NCI-H2081 treated with DMSO at 0.1 percent for 48 hours (cell line): ENCODE measurements around the gene ENTPD2.

Source experiments
- DNase-seq: peaks from one replicate; lab custom pipeline; 2025; lab: John Stamatoyannopoulos, UW

ENTPD2 gene

DNA sequence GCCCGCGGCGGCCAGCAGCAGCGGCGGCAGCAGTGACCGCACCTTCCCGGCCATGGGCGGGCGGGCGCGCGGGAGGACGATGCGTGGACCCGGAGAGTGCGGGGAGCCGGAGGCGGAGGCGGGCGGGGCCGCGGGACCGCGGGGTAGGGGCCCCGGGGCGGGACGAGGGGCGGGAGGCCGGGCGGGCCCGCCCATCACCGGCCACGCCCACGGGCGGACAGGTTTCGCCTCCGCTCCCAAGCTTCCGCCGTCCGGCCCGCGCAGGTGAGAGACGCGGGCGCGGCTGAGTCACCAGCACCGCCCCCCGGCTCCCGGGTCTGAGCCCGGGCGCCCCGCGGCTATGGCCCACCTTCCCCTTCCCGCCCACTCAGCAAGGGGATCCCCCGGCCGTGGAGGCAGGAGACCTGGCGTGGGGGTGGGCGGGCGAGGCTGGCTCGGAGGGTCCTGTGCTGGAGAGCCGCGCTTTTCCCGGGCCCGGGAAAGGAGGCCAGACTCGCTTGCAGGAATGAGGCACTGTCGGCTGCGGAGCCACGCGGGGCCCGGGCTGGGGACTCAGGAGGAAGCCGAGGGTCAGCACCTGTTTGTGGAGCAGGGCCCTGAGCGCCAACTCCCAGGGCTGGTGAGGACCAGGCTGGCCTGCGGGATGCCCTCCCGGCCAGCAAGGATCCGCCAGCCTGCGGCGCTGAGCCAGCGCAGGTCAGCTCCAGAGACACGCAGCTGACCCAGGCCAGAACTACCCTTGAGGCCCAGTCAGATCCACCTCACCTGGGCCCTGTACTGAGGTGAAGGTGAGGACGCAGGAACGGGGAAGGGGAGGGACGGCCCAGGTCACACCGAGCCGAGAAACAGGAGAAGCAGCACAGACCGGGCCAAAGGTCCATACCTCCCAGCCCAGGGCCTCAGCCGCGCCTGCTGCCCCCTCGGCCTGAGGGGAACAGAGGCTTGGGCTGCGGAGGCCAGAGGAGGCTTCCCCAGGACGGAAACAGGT, at the start of gene ENTPD2:
ENTPD2 (minus strand) TSS at position 118 of the 988 bp plus-strand sequence; CDS start at position 54, 64 bp downstream.
- DNase-seq = no peak

DNA sequence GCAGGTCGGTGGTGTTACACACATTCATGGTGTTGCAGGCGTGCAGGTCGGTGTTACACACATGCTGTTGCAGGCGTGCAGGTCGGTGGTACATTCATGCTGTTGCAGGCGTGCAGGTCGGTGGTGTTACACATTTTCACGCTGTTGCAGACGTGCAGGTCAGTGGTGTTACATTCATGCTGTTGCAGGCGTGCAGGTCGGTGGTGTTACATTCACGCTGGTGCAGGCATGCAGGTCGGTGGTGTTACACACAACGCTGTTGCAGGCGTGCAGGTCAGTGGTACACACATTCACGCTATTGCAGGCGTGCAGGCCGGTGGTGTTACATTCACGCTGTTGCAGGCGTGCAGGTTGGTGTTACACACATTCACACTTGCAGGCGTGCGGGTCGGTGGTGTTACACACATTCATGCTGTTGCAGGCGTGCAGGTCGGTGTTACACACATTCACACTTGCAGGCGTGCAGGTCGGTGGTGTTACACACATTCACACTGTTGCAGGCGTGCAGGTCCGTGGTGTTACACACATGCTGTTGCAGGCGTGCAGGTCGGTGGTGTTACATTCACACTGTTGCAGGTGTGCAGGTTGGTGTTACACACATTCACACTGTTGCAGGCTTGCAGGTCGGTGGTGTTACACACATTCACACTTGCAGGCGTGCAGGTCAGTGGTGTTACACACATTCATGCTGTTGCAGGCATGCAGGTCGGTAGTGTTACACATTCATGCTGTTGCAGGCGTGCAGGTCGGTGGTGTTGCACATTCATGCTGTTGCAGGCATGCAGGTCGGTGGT, 49.5 kb upstream of the ENTPD2 start:
- DNase-seq = no peak

DNA sequence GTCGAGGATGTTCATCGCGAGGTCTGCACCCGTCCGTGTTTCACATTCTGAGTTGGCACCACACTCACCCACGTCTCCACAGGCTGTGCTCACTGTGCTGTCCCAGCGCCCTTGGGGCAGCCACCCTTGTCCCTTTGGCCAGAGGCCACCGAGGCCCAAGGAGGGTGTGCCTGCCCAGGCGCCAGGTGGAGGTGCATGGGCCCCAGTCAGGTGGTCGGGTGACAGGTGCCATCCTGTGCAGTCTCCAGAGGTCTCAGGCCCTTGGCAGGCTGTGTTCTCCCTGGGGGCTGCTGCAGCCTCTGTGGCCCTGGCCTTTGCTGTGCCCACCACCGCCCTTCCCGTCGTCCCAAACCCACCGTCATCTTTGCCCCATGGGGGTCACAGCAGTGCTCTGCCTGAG, 45.4 kb upstream of the ENTPD2 start:
- no peak for DNase-seq

DNA sequence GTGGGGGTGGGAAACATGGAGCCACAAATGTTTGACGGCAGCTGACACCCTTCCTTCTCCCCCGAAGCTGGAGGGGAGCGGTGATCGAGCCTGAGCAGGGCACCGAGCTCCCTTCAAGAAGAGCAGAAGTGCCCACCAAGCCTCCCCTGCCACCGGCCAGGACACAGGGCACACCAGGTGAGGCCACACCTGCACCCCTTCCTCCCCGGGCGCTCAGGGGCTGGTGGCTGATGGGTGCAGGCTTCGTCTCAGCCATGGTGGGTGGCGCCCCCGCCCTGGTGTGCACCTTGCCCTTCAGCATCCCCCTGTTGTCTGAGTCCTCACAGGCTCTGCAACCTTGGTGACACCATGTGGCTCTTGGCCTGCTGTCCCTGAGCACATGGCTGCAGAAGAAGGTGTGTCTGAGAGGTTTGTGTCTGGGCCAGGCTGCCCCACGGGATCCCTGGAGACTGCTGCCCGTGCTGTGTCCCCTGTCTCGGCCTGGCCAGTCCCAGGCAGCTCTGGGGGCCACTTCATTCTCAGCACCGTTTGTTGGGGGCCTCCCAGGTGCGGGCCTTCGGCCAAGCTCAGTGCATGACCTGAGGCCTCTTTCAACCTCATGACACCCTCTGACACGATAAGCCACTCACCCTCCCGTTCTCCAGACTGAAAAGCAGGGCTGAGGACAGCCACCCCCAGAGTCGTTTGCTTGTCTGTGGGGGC, 44.1 kb upstream of the ENTPD2 start:
- DNase-seq = no peak

DNA sequence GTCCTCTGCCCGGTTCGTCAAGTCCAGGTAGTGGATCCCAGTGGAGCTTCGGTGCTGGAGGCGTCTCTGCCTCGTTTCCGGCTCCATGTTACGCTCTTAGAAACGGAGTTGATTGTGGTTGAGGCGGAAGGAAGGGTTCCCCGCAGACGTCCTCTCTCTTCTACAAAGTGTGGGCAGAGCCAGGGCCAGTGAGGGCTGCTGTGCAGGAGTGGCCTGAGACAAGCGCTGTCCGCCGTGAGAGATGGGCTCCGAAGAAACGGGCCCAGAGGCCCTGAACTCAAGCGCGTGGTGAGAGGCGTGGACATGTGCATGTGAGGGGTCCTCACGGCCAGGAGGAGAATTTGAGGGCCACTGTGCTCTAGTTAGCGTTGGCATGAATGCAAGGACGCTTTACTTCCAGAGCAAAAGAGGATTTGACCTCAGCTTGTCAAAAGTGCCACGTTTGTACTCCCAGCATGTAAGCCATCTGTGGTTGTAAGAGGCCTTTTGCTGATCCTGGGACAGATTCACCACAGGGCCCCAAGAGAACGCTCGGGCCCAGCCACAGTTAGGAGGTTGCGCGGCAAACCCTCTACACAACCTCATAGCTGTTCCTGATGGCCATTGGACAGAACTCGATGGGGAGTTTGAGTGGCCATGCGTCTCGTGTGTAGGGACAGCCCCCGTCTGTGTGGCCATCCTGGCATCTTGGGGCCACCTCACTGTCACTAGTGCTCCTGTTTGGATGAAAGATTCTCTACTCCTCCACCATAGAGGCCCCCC, 43.1 kb upstream of the ENTPD2 start:
- no peak for DNase-seq

DNA sequence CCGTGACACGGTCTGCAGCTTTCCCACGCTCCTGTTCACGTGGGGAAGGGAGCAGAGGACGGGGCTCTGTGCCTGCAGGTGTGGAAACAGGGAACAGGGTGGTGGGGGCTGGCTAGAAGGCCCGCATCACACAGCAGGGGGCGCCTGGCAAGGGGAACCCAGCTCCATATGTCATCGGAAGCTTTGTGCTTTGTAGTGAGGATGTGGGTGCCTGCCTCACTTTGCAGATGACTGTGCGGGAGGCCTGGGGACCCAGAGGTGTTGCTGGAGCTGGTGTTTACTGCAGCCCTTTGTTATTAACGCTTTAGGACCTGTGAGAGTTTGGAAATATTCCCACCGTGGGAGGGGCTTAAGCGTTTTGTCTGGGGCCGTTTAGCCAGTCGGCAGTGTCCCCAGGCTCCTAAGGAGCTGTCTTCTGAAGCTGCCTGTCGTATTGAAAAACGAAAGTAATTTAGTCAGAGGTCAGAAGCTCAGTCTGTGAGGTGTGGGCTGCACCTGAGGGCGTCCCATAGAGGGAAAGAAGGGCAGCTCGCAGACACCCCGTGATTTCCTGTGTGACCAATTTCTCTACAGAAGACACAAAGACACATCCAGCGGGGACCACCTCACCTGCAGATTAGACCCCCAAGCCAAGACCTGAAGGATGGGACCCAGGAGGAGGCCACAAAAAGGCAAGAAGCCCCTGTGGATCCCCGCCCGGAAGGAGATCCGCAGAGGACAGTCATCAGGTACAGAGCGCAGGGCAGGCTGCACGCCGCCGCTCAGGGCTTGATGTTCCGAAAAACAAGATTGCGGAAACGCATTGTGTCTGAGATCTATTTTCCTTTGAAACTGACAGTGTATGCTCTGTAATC, 42.0 kb upstream of the ENTPD2 start:
- no peak for DNase-seq

DNA sequence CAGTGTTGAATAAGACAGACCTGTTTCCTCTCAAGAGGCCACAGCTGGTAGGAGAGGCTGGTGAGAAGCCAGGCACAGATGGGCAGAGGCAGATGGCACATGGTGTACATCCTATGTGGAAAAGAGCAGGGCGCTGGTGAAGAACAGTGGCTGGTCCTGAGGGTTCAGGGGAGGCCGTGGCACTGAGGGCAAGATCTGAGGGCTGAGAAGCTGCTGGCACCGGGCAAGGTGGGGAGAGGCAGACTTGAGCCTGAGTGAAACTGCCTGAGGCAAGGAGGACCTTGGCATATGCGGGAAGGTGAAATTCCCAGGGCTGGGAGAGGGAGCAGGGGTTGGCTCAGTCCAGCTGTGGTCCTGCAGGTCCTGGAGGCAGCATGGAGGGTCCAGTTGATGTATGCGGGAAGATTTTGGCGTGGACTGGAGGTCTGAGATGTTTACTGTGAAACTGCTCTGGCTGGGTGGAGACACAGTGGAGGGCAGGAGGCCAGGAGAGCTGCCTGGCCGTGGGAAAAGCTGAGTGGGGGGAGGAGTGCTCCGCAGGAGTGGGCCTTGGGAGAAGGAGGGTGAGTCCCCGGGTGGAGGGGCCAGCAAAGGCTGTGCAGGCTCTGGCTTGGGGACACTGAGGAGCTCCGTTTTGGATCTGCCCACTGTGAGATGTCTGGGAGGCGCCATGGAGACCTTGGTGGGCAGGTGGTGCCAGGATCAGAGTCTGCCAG, 35.5 kb upstream of the ENTPD2 start:
- DNase-seq = no peak

DNA sequence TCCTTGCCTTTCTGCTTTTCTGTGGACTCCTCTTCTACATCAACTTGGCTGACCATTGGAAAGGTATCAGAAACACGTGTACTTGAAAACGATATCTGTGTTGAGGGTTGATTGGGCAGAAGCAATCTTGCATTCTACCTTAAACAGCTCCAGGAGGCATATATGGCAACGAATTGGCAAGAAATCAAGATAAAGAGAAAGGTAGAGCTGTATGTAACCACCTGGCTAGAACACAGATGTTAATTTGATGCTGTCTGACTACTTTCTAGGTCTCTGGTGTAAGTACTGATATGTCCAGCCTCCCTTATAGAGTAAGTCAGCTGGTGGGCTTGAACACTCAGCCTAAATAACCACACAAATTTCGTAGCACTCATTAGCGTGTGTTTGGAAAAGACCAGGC, 34.3 kb upstream of the ENTPD2 start:
- DNase-seq = no peak

DNA sequence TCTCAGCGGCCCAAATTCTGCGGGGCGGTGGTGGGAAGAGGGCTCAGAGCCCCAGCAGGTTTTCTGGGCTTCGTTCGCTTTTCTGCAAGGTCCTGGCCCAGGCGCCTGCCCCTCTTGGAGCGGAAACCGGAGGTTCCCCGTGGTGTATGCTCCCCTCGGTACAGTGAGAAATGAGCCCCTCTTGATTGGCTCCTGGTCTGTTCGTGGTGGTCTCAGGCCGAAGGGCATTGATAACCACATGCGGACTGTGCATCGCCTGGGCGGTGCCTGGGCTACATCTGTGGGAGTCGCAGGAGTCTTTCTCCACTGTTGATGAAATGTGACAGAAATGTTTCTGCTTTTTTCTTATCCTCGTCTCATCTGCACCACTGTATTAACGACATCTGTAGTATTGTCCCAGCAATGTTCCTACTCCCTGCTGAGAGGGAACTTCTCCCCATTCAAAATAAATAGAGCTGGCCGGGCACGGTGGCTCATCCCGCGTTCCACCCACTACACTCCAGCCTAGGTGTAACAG, 33.6 kb upstream of the ENTPD2 start:
- DNase-seq = no peak

DNA sequence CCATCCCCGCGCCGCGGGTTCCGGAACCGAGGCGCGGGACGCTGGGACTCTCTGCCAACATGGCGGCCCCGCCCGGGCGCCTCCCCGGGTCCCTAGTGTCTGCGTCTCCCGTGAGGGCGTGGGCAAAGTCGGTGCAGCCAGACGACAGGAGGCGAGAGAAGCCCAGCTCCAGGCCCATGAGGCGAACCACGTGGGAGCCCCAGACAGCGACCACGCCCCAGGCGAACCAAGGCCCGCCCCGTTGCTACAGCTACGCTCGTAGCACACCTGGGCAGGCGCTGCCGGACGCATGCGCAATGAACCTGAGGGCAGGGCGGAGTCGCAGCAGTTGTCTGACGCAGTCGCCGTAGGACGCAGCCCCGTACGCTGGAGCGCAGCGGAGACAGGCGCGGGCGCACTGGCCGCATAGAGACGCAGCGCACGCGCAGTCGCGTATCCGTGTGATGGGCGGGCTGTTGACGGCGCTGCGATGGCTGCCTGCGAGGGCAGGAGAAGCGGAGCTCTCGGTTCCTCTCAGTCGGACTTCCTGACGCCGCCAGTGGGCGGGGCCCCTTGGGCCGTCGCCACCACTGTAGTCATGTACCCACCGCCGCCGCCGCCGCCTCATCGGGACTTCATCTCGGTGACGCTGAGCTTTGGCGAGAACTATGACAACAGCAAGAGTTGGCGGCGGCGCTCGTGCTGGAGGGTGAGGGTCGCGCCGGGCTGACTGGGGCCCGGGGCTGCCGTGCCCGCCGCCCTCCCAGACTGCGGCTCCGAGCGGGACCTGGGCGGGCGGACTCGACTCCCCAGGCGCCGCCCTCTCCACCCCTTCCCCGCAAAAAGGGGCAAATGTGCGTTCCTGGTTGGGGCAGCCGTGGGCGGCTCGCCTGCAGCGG, 32.9 kb upstream of the ENTPD2 start, which contains the start of gene MAN1B1:
MAN1B1 (plus strand) TSS at position 455 of the 878 bp plus-strand sequence; CDS start at position 470, 15 bp downstream.
- peak; percentile 94 for DNase-seq

DNA sequence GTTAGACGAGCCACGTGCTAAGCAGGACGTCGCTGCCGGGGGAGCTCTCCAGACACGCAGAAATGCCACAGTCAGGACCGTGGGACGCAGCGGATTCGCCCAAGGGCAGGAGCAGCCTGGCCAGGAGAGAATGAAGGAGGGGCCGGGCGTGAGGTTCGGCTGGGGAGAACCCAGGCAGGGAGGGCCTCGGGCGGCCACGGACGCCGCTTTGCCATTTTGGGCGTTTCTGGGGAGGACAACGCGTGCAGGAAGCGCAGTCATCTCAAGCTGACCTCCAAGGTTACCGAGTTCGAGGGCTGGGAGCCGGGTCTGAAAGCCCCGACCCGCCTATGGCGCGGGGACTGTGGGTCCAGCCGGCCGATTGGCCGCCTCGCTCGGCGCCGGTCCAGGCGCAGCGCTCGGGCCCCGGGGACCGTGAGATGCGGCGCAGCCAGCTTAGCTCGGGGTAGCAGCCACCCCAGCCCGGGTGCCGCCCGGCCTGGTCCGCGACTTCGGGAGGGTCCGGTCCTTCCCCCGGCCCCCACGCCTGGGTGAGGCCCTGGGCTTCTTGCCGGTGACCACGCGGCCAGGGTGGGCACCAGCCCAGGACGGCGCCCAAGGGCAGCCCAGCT, 32.2 kb upstream of the ENTPD2 start:
- no peak for DNase-seq

DNA sequence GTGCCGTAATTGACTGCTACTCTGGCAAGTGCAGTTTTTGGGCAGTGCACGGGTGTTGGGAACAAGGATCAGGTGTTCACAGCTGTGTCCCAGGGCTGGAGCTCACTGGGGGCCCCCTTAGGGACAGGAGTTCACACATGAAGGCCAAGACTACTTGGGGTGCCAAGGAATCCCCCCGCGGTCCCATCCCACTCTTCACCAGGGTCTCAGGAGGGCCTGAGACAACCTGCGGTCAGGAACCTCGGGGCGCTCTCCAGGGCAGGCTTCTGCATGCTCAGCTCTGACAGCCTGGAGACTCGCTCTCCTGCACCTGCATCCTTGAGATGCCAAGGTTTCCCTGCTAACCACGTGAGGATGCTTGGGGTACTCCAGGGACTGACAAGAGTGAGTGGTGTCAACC, 30.7 kb upstream of the ENTPD2 start:
- DNase-seq = no peak

DNA sequence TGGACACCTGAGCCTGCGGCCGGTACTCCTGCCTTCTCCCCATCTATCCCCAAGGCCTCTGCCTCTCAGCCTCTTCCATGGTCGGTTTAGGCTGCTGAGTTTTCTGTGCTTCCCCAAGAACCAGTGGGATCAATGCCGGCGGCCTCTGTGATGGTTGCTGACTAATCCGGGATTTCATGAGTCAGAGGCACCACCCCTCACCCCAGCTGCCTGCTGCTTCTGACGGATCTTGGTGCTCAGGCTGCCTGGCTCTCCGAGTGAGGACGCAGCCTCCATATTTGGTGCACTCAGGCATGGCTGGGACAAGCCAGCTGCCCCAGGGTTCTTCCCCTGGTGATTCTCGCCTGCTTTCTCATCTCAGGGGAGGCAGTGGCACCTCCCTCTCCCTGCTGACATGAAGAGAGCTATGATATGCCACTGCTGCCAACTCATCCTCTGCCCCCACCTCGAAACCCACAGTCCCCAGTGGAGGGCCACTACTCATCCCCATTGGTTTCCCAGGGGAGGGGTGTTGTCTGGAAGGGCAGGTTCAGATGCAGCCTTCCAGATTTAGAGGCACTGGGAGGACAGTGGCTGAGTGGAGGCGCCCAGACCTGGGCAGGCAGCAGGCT, 29.6 kb upstream of the ENTPD2 start:
- no peak for DNase-seq

DNA sequence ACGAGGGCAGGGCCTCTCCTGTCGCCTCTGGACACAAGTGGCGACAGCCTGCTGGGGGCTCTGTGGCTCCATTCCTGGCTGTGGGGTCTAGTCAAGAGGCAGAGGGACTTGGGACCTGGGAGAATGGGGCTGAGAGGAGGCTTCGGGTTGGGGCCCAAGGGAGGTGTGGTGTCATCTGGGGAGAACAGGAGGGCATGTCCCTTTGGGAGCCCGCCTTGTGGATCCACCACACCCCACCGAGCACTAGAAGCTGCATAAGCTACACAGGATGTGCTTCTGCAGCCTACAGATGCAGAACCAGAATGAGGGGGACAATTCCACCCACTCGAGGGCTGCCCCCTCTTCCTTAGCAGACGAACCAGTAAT, 29.0 kb upstream of the ENTPD2 start:
- no peak for DNase-seq

DNA sequence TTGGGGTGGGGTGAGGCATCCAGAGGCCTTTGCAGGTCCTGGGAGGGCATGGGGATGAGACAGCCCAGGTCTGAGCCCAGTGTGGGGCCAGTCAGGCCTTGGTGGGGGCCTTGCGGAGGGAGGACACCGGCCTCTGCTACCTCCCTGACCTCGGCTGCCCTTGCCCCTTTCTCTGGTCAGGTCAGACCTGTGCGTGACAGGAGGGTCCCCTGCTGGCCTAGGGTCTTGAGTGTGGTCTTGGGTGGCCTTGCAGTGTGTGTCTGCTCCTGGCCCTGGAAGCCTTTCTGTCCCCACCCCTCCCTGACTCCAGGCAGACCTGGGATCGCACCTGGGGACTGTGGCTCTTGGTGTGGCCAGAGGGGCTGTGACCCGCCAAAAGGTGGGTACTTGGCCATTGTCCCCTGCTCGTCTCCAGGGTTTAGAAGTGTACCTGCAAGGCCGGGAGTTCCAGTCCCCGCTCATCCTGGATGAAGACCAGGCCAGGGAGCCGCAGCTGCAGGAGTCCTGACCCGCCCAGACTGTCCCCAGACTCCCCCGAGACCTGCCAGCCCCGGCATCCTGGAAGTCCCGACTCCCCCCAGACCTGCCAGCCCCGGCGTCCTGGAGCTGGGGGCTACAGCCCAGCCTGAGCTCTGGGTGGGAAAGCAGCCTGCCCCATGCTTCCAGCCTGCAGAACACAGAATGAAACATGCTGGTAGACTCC, 28.5 kb upstream of the ENTPD2 start:
- no peak for DNase-seq

DNA sequence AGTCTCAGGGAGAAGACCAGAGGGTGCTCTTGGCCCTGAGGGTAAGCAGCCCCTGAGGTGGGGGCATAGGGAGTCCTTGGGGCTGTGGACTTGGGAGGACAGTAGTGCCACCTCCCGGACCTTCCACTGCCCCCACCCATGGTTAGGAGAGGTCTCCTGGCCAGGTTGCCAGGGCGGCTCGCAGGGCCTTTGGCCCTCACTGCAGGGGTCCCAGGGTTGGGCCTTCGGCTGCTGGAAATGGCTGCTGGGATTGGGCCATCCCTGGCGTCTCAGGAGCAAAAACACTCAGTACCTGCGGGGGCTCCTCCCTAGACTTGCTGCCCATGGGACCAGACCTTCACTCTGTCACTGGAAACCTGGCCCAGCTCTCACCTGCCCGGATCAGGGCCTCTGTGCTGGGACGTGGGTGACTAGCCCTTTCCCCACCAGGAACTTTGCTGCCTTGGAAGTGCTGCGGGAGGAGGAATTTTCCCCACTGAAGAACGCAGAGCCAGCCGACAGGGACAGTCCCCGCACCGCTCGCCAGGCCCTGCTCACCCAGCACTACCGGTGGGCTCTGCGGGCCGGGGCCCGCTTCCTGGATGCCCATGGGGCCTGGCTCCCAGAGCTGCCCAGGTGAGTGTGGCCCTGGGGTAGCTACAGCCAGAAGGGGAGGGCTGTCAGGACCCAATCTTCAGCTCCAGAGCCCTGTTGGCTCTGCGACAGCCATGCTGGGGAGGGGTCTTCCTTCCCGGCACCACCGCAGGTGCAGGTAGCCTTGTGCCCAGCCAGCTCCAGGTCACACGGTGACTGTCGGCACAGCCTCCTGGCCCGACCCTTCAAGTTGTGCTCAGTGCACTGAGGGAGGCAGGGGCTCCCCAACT, 26.6 kb upstream of the ENTPD2 start:
- no peak for DNase-seq
